Ramos (cell line): Measurements from ENCODE around the gene CDK5.
"Not testable (repeated sequence)": the region's sequence is repeated elsewhere in the genome, so short reads cannot be mapped to it uniquely, and the experiment has no call there.

Experiments used
- in situ Hi-C: fragments of 300-500 bp; cut with MboI; formaldehyde crosslinking; loops from one replicate; pipeline ENCODE4 v1.14.3; 2022; ENCODE audit warnings: low sequenced_read_pairs; ENCODE audit not compliant: unreplicated experiment

Gene CDK5

DNA sequence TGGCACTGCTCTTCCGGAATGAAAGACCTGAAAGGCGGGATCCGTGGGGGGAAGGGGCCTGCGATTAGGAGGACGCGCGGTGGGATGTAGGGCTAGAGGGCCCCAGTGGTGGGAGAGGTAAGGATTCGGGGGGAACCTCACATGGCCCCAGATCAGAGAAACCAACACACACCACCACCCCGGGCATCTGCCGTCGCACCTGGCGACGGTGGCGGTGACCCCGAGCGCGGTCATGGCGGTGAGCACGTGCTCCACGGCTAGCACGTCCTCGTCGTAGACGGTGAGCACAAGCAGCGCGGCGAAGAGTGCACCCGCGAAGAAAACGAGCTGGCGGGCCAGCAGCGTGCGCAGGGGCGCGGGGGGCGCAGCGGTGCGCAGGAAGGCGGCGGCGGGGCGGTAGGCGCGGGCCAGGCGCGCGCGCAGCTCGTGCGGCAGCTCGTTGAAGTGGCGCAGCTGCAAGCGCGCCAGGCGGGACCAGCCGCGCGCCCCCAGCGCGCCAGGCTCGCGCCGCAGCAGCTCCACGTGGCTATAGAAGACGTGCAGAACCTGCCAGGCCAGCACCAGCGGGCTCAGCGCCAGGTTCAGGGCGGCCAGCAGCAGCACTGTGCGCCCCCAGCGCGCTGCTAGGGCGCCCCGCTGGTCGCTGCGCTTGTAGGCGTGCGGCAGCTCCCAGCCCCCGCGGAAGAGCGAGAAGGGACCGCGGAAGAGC lies 39.1 kb downstream of the CDK5 start:
- in situ Hi-C loops = no loop called here

- in situ Hi-C loops = no loop called here
Measured at GRCh38 chr7:151017953-151018420, 39.7 kb downstream of the CDK5 start.

DNA sequence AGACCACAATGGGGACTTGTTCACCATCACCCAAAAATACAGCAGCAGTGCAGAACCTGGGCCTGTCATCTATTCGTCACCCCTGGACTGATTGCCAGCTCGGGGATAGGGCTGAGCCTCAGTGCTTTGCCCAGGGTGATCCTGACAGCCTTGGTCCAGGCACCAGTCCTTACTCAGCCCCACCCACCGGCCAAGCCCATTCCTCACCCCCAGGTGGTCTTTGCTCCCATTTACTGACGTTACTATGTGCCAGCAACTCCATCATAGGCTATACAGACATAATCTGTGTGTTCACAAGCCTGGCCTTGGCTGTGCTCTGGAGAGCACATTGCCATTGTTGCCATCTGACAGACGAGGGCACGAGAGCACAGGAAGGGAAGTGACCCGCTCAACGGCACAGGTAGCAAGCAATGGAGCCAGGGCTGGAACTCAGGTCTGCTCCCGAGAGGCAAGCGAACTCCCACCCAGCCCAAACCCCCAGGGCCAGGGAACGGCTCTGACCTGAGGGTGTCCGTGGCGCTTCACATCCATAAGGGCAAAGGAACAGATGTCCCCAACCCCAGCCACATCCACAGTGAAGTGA lies 40.2 kb downstream of the CDK5 start:
- in situ Hi-C loops = no loop called here

GRCh38 chr7:151016942-151017341 lies 40.8 kb downstream of the CDK5 start:
- in situ Hi-C loops = no loop called here

DNA sequence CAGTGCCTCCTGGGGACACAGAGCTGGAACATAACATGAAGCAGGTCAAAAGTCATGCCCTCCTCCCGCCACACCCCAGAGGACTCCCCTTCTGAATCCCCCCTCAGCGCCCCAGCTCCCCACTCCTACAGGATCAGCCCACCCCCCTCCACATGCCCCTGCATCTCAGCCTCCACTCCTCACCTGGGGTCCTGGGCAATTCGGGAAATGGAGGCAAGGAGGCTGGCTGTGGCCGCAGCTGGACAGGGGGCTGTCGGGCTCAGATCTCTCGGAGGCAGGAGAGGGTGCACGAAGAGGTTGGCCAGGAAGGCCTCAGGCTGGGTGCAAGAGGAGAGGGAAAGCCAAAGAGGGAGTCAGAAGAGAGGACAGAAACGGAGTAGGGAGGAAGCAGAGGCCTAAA lies 41.2 kb downstream of the CDK5 start:
- in situ Hi-C loops = no loop called here

- in situ Hi-C loops = no loop called here
Measured at GRCh38 chr7:151015967-151016366, 41.7 kb downstream of the CDK5 start.

- in situ Hi-C loops = no loop called here
Measured at GRCh38 chr7:151014950-151015349, 42.7 kb downstream of the CDK5 start.

DNA sequence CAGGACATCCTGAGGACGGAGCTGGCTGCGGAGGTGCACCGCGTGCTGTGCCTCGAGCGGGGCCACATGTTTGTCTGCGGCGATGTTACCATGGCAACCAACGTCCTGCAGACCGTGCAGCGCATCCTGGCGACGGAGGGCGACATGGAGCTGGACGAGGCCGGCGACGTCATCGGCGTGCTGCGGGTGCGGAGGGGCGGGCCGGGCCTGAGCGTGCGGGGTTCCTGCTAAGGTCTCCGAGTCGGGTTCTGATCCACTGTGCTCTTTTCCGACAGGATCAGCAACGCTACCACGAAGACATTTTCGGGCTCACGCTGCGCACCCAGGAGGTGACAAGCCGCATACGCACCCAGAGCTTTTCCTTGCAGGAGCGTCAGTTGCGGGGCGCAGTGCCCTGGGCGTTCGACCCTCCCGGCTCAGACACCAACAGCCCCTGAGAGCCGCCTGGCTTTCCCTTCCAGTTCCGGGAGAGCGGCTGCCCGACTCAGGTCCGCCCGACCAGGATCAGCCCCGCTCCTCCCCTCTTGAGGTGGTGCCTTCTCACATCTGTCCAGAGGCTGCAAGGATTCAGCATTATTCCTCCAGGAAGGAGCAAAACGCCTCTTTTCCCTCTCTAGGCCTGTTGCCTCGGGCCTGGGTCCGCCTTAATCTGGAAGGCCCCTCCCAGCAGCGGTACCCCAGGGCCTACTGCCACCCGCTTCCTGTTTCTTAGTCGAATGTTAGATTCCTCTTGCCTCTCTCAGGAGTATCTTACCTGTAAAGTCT lies 43.8 kb downstream of the CDK5 start:
- in situ Hi-C loops = no loop called here

DNA sequence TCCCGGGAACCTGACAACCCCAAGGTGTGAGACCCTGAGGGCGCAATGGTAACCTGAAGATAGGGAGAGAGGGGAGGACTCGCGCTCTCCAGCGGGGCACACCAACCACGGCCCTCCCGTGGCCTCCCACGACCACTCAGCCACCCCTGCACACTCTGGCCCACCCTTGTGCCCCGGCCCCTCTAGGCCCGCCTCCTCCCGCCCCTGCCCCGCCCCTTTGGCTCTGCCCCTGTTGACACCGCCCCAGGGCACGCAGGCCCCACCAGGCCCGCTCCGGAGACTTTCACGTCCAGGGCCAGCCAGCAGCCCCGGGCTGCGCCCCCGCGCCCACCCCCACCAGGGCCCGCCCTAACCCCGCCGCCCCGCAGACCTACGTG lies 44.4 kb downstream of the CDK5 start:
- in situ Hi-C loops = no loop called here

GRCh38 chr7:151012911-151013347 lies 44.8 kb downstream of the CDK5 start:
- in situ Hi-C loops = no loop called here

DNA sequence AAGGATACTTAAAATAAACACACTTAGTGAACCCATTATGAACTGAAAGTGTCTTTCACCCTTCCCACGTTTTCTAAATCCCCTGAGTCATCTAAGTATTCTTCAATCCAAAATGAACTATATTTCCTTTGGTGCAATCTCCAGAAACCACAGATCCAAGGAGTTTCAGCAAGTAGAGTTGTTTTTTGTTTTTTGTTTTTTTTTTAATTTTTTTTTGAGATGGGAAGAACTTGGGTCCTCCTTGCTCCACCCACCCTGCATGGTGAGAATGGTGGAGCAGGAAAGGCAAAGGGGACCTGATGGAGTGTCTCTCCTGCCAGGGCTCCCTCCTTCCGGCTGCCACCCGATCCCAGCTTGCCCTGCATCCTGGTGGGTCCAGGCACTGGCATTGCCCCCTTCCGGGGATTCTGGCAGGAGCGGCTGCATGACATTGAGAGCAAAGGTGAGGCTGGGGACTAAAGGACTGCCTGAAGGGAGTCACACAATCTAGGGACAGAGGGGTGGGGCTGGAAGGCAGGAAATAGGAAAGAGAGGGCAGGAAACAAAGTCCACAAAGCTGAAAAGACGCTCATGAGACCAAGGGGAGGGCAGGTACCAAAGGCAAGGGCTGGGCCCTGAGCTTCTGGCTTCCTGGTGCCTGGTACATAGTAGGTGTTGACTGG lies 45.5 kb downstream of the CDK5 start:
- in situ Hi-C loops = no loop called here

DNA sequence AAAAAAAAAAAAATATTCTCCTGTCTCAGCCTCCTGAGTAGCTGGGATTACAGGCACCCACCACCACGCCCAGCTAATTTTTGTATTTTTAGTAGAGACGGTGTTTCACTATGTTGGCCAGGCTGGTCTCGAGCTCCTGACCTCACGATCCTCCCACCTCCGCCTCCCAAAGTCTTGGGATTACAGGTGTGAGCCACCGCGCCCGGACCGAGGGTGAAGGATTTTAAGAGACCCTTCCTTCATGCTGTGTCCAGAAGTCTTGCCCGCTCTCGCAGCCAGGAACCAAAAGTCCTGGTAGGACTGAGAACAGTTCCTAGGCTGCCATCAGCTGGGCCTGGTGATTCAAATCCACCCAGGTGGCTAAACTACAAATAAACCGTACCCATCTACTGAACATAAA lies 46.1 kb downstream of the CDK5 start:
- in situ Hi-C loops = not testable (repeated sequence)

DNA sequence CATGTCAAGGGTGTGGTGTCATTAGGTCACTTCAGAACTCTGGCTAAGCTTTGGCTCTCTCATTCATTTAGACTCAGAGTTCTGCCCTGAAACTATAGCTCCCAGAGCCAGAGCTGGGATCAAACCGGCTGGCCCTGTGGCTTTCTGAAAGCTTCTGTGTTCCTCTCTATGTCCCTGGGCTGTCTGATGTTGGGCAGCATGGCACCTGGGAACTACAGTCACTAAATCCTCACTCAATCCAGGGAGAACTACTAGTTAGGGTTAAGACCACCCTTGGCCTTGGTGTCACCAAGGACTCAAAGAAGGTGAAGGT lies 46.6 kb downstream of the CDK5 start:
- in situ Hi-C loops = no loop called here

DNA sequence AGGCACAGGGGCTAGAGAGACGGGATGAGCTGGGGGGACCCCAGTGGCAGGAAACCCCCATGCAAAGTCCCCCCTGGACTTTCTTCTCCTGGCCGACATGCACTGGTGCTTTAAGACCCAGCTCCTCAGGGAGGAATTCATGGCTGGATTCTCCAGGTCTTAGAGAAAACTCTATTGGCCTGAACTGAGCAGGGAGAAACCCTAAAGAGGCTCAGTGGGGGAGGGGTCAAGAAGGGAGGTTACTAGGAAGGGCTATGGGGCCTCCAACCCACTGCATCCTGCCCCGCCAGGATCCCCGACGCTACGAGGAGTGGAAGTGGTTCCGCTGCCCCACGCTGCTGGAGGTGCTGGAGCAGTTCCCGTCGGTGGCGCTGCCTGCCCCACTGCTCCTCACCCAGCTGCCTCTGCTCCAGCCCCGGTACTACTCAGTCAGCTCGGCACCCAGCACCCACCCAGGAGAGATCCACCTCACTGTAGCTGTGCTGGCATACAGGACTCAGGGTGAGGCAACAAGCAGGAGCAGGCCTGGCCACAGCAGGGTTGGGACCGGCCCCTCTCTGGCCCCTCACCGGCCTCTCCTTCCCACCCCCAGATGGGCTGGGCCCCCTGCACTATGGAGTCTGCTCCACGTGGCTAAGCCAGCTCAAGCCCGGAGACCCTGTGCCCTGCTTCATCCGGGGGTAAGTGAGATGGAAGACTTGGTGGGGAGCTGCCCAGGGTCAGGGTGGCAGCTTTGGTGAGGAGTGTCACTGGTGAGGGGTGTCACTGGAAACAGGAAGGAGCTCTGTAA lies 47.2 kb downstream of the CDK5 start:
- in situ Hi-C loops = no loop called here

- in situ Hi-C loops = no loop called here
Measured at GRCh38 chr7:151010037-151010306, 47.7 kb downstream of the CDK5 start.

DNA sequence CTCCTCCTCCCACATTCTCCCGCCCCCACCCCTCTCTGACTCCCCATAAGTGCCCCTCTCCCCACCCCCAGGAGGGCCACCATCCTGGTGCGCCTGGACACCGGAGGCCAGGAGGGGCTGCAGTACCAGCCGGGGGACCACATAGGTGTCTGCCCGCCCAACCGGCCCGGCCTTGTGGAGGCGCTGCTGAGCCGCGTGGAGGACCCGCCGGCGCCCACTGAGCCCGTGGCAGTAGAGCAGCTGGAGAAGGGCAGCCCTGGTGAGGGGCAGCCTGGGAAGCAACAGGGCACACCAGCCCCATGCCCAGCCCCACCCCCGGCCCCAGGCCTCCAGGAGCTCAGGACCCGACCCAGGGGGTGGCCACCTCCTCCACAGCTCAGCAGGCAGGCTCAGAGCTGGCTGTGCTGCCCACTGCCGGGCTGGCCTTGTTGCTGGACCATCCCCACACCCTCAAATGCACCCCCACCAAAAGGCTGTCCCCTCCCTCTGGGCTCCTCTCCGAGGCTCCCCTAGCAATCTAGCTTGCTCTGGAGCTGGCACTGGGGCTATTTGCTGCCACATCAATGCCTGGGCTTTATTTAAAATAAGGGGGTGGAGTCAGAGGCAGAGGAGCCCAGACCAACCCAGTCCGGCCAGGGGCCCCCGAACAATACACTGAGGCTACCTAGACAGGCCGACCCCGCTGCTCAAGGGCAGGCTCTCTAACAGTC lies 48.2 kb downstream of the CDK5 start:
- in situ Hi-C loops = no loop called here

- in situ Hi-C loops = no loop called here
Measured at GRCh38 chr7:151008511-151009323, 49.0 kb downstream of the CDK5 start.

DNA sequence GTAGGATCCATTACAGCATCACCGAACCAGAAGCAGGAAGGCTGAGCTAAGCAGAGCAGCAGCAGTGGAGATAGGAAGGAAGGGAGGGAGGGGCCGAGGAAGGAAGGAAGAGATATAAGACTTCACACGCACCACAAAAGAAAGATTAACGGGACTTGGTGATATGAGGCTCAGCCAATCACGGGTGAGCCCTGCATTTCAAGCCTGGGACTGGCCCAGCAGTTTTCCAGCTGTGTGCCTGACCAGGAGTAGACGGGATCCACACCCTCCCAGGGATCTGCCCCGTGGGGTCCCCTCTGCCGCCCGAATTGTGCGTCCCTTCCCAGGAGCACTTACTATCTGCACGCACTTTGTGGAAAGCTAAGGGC lies 49.6 kb downstream of the CDK5 start:
- in situ Hi-C loops = no loop called here

DNA sequence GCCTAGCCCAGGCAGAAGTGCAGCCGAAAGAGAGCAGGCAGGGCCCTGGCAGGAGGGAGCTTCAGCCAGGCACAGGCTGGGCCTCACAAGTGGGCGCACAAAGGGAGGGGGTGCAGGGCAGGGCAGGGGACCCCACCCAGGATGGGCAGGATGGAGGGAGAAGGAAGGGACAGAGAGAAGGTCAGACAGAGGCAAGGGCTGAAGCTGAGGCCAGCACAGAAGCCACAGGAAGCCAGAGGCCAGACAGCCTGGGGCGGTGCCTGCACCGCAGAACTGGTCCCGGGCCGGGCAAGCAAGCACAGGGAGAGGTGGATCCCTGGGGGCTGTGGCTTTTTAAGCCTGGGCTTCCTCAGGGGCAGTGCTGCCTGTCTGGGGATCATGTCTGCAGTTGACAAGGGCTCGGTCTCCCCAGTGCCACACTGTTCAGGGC lies 50.2 kb downstream of the CDK5 start:
- in situ Hi-C loops = no loop called here
